Lower leg skin (tissue), 3 donors: ENCODE results near the gene RNF25.

Source experiments
- CTCF ChIP-seq, 3 donors: fragments of 450-650 bp; IDR thresholded peaks; one replicate each; pipeline ENCODE4 v1.5.1; 2016; ENCODE audit warnings: antibody characterized with exemption in 3 of 3, mild to moderate bottlenecking in 3 of 3, moderate library complexity in 2 of 3
- POLR2A ChIP-seq, 2 donors: fragments of 450-650 bp; IDR thresholded peaks; one replicate each; pipeline ENCODE4 v1.6.1; 2016 to 2017; ENCODE audit warnings: antibody characterized with exemption in 2 of 2, mild to moderate bottlenecking in 1 of 2, moderate library complexity in 1 of 2

GRCh38 chr2:218710334-218710686, 38.5 kb upstream of the RNF25 start:
- TF ChIP-seq CTCF (IDR thresholded peaks at IDR 0.05) (no peak), POLR2A (IDR thresholded peaks at IDR 0.05) (no peak)
